B cell (primary cell): ENCODE data around the gene TMEFF1.

Source experiments
- CTCF ChIP-seq: fragments of 200-600 bp; IDR thresholded peaks from one replicate; pipeline ENCODE4 v1.8.0; 2022; ENCODE audit warnings: antibody characterized with exemption, mild to moderate bottlenecking
- EZH2 ChIP-seq: IDR thresholded peaks from 2 replicates; pipeline ENCODE4 v1.6.1; 2012; ENCODE audit warnings: borderline replicate concordance, low read depth, mild to moderate bottlenecking, moderate library complexity, low read length; ENCODE audit not compliant: insufficient read depth, poor library complexity, severe bottlenecking

- peak; percentile 15 for TF ChIP-seq CTCF
- no peak for TF ChIP-seq EZH2
Observed at GRCh38 chr9:100602342-100602801, 129.4 kb downstream of the TMEFF1 start.
